HEK293 (cell line): ENCODE results near the gene MCM10.

Experiments
- CTCF ChIA-PET: fragments of 350-600 bp; formaldehyde crosslinking; extraction: SDS; loops from one replicate; lab custom pipeline; 2021; ENCODE audit warnings: antibody characterized with exemption; lab: Yijun Ruan, JAX
- POLR2A ChIA-PET: fragments of 300-600 bp; formaldehyde crosslinking; extraction: SDS; loops from one replicate; lab custom pipeline; 2020; ENCODE audit warnings: antibody characterized with exemption, inconsistent platforms; lab: Yijun Ruan, JAX
- H3K27ac ChIP-seq: fragments of 200-500 bp; sonication (Bioruptor generic); 2 replicates; pipeline ENCODE4 v1.5.1; 2014; ENCODE audit warnings: low read depth, low read length, control low read depth, inconsistent platforms; ENCODE audit errors: extremely low read depth
- H3K36me3 ChIP-seq, 2 experiments: fragments of 200-500 bp in 1 of 2; sonication (Bioruptor generic) in 1 of 2; 1 replicate in 1 of 2; 2 replicates in 1 of 2; pipeline ENCODE4 v1.5.1; 2014 to 2017; ENCODE audit warnings: inconsistent platforms in 2 of 2, low read length in 2 of 2; ENCODE audit not compliant: control insufficient read depth in 2 of 2, insufficient read depth in 1 of 2
- H3K4me1 ChIP-seq: fragments of 200-500 bp; sonication (Bioruptor generic); 2 replicates; pipeline ENCODE4 v1.5.1; 2014; ENCODE audit warnings: mild to moderate bottlenecking, low read length, inconsistent platforms; ENCODE audit not compliant: control insufficient read depth, insufficient read depth
- H3K4me3 ChIP-seq: 2 replicates; pipeline ENCODE4 v1.5.1; 2011; ENCODE audit warnings: low read depth, mild to moderate bottlenecking, control low read depth, low read length, moderate library complexity
- H3K9me3 ChIP-seq: fragments of 200-500 bp; sonication (Bioruptor generic); 2 replicates; pipeline ENCODE4 v1.5.1; 2014; ENCODE audit warnings: low read depth, low read length, inconsistent platforms; ENCODE audit not compliant: control insufficient read depth, insufficient read depth
- KLF8 ChIP-seq: fragments of 450-650 bp; formaldehyde crosslinking; IDR thresholded peaks from 2 replicates; pipeline ENCODE4 v1.5.1; 2016; ENCODE audit warnings: missing biosample characterization, missing genetic modification characterization
- SCRT1 ChIP-seq: fragments of 450-650 bp; formaldehyde crosslinking; IDR thresholded peaks from 2 replicates; pipeline ENCODE4 v1.5.1; 2016; ENCODE audit warnings: missing biosample characterization, missing genetic modification characterization, borderline replicate concordance
- ZFP3 ChIP-seq: fragments of 450-650 bp; formaldehyde crosslinking; IDR thresholded peaks from 2 replicates; pipeline ENCODE4 v1.5.1; 2016; ENCODE audit warnings: low read depth, missing biosample characterization, missing genetic modification characterization
- ZIC2 ChIP-seq: fragments of 450-650 bp; formaldehyde crosslinking; IDR thresholded peaks from 2 replicates; pipeline ENCODE4 v1.5.1; 2016; ENCODE audit warnings: missing biosample characterization, missing genetic modification characterization
- ZNF169 ChIP-seq: fragments of 450-650 bp; formaldehyde crosslinking; IDR thresholded peaks from 2 replicates; pipeline ENCODE4 v1.5.1; 2016; ENCODE audit warnings: missing biosample characterization, missing genetic modification characterization
- ZNF184 ChIP-seq: fragments of 450-650 bp; IDR thresholded peaks from 2 replicates; pipeline ENCODE4 v1.5.1; 2018; ENCODE audit warnings: missing biosample characterization, mild to moderate bottlenecking, missing genetic modification characterization
- ZNF223 ChIP-seq: fragments of 450-650 bp; formaldehyde crosslinking; IDR thresholded peaks from 2 replicates; pipeline ENCODE4 v1.5.1; 2016; ENCODE audit warnings: missing biosample characterization, missing genetic modification characterization
- ZNF24 ChIP-seq: fragments of 450-650 bp; formaldehyde crosslinking; IDR thresholded peaks from 2 replicates; pipeline ENCODE4 v1.5.1; 2016; ENCODE audit warnings: missing biosample characterization, missing genetic modification characterization
- ZNF426 ChIP-seq: fragments of 450-650 bp; formaldehyde crosslinking; IDR thresholded peaks from 2 replicates; pipeline ENCODE4 v1.5.1; 2017; ENCODE audit warnings: missing biosample characterization, missing genetic modification characterization, mild to moderate bottlenecking, inconsistent platforms, moderate library complexity
- ZNF549 ChIP-seq: fragments of 450-650 bp; IDR thresholded peaks from 2 replicates; pipeline ENCODE4 v1.5.1; 2018; ENCODE audit warnings: missing biosample characterization, missing genetic modification characterization, mild to moderate bottlenecking, inconsistent platforms, moderate library complexity
- ZNF571 ChIP-seq: fragments of 450-650 bp; formaldehyde crosslinking; IDR thresholded peaks from 2 replicates; pipeline ENCODE4 v1.5.0; 2017; ENCODE audit warnings: missing biosample characterization, missing genetic modification characterization
- ZNF596 ChIP-seq: fragments of 450-650 bp; IDR thresholded peaks from 2 replicates; pipeline ENCODE4 v1.5.0; 2018; ENCODE audit warnings: missing biosample characterization, mild to moderate bottlenecking, missing genetic modification characterization, moderate library complexity
- ZNF670 ChIP-seq: fragments of 450-650 bp; formaldehyde crosslinking; IDR thresholded peaks from 2 replicates; pipeline ENCODE4 v1.5.1; 2016; ENCODE audit warnings: missing biosample characterization, missing genetic modification characterization, low read depth
- ZNF677 ChIP-seq: fragments of 450-650 bp; IDR thresholded peaks from 2 replicates; pipeline ENCODE4 v1.5.0; 2018; ENCODE audit warnings: missing biosample characterization, mild to moderate bottlenecking, missing genetic modification characterization, moderate library complexity
- ZNF701 ChIP-seq: fragments of 450-650 bp; formaldehyde crosslinking; IDR thresholded peaks from 2 replicates; pipeline ENCODE4 v1.5.1; 2016; ENCODE audit warnings: missing biosample characterization, missing genetic modification characterization
- ZNF76 ChIP-seq: fragments of 450-650 bp; formaldehyde crosslinking; IDR thresholded peaks from 2 replicates; pipeline ENCODE4; 2016; ENCODE audit warnings: low read depth, missing biosample characterization, missing genetic modification characterization, borderline replicate concordance
- ZNF785 ChIP-seq: fragments of 450-650 bp; formaldehyde crosslinking; IDR thresholded peaks from 2 replicates; pipeline ENCODE4 v1.5.1; 2016; ENCODE audit warnings: missing biosample characterization, missing genetic modification characterization
- ZNF837 ChIP-seq: fragments of 450-650 bp; formaldehyde crosslinking; IDR thresholded peaks from 2 replicates; pipeline ENCODE4 v1.5.1; 2016; ENCODE audit warnings: missing biosample characterization, missing genetic modification characterization
- ZXDB ChIP-seq: fragments of 450-650 bp; formaldehyde crosslinking; IDR thresholded peaks from 2 replicates; pipeline ENCODE4 v1.5.1; 2016; ENCODE audit warnings: missing biosample characterization, missing genetic modification characterization
- TF ChIP-seq, protein P1 (sequence below): fragments of 450-650 bp; formaldehyde crosslinking; IDR thresholded peaks from 2 replicates; pipeline ENCODE4 v1.5.1; 2016; ENCODE audit warnings: missing biosample characterization, missing genetic modification characterization, borderline replicate concordance
- TF ChIP-seq, protein P2 (sequence below): fragments of 450-650 bp; formaldehyde crosslinking; IDR thresholded peaks from 2 replicates; pipeline ENCODE4 v1.5.1; 2017; ENCODE audit warnings: missing biosample characterization, mild to moderate bottlenecking, missing genetic modification characterization, moderate library complexity
- TF ChIP-seq, protein P3 (sequence below): fragments of 450-650 bp; formaldehyde crosslinking; IDR thresholded peaks from 2 replicates; pipeline ENCODE4 v1.5.1; 2016; ENCODE audit warnings: missing biosample characterization, missing genetic modification characterization

The MCM10 gene

DNA sequence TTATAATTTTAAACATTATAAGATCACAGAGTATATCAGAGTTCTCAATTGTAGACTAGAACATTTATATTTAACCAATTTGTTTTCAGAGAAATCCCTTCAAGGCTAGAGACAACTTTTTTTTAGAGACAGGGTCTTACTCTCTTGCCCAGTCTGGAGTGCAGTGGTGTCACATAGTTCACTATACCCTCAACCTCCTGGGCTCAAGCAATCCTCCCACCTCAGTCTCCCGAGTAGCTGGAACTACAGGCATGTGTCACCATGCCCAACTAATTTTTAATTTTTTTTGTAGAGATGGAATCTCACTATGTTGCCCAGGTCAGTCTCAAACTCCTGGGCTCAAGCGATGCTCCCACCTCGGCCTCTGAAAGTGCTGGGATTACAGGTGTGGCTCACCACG, 57.5 kb downstream of the MCM10 start:
- Histone ChIP-seq H3K4me3 (no peak overlapping the region), H3K36me3 (peaks cover 0 to 4% of the 10 kb centered on the region in 2 experiments; a peak in 1 of 3 replicates), H3K4me1 (no peaks in the 10 kb centered on the region), H3K9me3 (no peaks in the 10 kb centered on the region), H3K27ac (no peak overlapping the region)
- ChIA-PET POLR2A (no interaction called here), CTCF (interaction anchor here (0.8 kb wide), 1 partner anchor 9 kb away, joined by 4 read pairs; no protein-coding TSS in a partner anchor)
- TF ChIP-seq ZNF837 (tag by site-specific recombination) (no peak), ZNF223 (no peak), ZNF677 (tag by site-specific recombination) (no peak), ZNF169 (no peak), ZNF549 (no peak), ZNF24 (tag by site-specific recombination) (no peak), ZNF701 (tag by site-specific recombination) (no peak), ZIC2 (tag by site-specific recombination) (no peak)
- TF ChIP-seq, protein P1, sequence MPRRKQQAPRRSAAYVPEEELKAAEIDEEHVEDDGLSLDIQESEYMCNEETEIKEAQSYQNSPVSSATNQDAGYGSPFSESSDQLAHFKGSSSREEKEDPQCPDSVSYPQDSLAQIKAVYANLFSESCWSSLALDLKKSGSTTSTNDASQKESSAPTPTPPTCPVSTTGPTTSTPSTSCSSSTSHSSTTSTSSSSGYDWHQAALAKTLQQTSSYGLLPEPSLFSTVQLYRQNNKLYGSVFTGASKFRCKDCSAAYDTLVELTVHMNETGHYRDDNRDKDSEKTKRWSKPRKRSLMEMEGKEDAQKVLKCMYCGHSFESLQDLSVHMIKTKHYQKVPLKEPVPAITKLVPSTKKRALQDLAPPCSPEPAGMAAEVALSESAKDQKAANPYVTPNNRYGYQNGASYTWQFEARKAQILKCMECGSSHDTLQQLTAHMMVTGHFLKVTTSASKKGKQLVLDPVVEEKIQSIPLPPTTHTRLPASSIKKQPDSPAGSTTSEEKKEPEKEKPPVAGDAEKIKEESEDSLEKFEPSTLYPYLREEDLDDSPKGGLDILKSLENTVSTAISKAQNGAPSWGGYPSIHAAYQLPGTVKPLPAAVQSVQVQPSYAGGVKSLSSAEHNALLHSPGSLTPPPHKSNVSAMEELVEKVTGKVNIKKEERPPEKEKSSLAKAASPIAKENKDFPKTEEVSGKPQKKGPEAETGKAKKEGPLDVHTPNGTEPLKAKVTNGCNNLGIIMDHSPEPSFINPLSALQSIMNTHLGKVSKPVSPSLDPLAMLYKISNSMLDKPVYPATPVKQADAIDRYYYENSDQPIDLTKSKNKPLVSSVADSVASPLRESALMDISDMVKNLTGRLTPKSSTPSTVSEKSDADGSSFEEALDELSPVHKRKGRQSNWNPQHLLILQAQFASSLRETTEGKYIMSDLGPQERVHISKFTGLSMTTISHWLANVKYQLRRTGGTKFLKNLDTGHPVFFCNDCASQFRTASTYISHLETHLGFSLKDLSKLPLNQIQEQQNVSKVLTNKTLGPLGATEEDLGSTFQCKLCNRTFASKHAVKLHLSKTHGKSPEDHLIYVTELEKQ, result no peak
- TF ChIP-seq, protein P2, sequence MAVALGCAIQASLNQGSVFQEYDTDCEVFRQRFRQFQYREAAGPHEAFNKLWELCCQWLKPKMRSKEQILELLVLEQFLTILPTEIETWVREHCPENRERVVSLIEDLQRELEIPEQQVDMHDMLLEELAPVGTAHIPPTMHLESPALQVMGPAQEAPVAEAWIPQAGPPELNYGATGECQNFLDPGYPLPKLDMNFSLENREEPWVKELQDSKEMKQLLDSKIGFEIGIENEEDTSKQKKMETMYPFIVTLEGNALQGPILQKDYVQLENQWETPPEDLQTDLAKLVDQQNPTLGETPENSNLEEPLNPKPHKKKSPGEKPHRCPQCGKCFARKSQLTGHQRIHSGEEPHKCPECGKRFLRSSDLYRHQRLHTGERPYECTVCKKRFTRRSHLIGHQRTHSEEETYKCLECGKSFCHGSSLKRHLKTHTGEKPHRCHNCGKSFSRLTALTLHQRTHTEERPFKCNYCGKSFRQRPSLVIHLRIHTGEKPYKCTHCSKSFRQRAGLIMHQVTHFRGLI (tag by site-specific recombination), result no peak
- TF ChIP-seq, protein P3, sequence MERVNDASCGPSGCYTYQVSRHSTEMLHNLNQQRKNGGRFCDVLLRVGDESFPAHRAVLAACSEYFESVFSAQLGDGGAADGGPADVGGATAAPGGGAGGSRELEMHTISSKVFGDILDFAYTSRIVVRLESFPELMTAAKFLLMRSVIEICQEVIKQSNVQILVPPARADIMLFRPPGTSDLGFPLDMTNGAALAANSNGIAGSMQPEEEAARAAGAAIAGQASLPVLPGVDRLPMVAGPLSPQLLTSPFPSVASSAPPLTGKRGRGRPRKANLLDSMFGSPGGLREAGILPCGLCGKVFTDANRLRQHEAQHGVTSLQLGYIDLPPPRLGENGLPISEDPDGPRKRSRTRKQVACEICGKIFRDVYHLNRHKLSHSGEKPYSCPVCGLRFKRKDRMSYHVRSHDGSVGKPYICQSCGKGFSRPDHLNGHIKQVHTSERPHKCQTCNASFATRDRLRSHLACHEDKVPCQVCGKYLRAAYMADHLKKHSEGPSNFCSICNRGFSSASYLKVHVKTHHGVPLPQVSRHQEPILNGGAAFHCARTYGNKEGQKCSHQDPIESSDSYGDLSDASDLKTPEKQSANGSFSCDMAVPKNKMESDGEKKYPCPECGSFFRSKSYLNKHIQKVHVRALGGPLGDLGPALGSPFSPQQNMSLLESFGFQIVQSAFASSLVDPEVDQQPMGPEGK (tag by site-specific recombination), result no peak

DNA sequence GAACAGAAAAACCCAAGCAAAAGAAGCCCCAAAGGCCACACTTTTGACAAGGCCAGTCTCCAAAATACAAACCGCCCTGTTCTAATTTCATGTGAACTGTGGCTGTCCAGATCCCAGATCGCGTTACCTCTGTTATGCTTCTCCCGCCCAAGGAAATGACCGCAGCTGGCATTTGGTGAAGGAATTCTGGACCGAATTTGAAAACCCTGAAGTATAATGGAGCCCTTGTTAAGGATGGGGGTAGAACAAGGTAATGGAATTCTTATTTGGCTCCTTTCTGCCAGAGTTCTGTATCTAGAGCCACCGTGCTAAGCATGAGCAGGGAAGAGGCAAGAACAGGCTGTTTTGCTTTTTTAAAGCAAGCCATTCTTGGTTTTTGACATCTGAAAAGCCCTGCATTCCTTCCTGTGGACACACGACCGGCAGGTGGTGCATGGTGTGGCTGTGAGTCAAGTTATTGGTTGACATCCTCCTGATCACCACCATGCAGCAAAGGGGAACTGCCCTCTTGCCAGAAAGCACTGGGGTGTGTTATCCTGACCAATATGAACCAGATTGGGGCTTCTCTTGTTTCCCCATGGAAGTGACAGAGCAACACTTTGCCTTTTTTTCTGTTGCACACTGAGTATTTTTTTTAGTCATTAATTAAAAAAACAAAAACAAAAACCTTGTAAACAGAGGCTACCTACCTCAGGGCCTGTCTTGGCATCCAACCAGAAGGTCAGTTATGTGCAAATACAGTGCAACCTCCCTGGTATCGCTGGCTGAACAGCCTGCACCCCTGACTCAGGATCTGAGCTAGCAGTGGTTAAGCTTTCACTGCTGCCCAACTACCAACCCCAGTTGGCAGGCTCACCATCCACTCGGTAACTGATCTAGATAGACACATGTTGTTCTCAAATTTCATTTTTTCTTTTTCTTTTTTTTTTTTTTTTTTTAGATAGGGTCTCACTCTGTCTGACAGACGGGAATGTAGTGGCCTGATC, 58.6 kb downstream of the MCM10 start:
- no peak overlapping the region for H3K27ac ChIP-seq
- H3K9me3 ChIP-seq, result no peaks in the 10 kb centered on the region
- no peaks in the 10 kb centered on the region for H3K4me1 ChIP-seq
- no peak for TF ChIP-seq SCRT1 (tag by site-specific recombination)
- TF ChIP-seq ZNF677 (tag by site-specific recombination), result peak; percentile 81
- H3K36me3 ChIP-seq, result no peaks in the 10 kb centered on the region
- ChIA-PET POLR2A (interaction anchor here (0.6 kb wide), 1 partner anchor 1322 kb away, joined by 3 read pairs; no protein-coding TSS in a partner anchor), CTCF (interaction anchor here (0.6 to 0.8 kb wide), 3 partner anchors 10 to 1368 kb away, joined by 3 to 4 read pairs (median 3); no protein-coding TSS in a partner anchor)
- H3K4me3 ChIP-seq, result no peak overlapping the region

DNA sequence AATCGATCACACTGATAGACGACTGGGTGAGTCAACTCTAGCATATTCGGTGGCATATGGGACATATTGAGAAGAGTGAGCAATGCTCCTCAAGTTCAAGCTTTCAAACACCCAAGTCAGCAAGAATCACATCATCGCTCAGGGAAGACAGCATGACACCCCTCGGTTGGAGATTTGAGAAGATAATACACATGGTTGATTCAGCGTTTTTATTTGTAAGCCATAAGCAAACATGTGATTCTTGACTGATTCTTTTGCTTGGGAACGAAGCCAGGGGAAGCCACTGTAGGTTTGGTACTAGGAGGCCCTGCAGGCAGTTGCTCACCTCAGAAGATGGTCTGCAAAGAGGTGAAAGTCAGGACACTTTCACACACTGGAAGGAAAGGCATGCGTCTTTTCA, 60.2 kb downstream of the MCM10 start:
- ChIA-PET POLR2A (no interaction called here), CTCF (interaction anchor here (0.6 kb wide), 2 partner anchors 81 to 87 kb away, joined by 4 to 9 read pairs; no protein-coding TSS in a partner anchor)
- no peaks in the 10 kb centered on the region for H3K36me3 ChIP-seq
- no peak overlapping the region for H3K27ac ChIP-seq
- no peaks in the 10 kb centered on the region for H3K4me1 ChIP-seq
- H3K4me3 ChIP-seq, result no peak overlapping the region
- H3K9me3 ChIP-seq, result no peaks in the 10 kb centered on the region
- TF ChIP-seq ZNF785 (tag by site-specific recombination) (no peak), ZNF596 (no peak), ZNF184 (tag by site-specific recombination) (no peak), KLF8 (tag by site-specific recombination) (no peak), ZNF76 (tag by site-specific recombination) (no peak), ZFP3 (no peak), ZNF670 (tag by site-specific recombination) (no peak), ZNF571 (tag by site-specific recombination) (no peak), ZXDB (tag by site-specific recombination) (no peak), ZNF426 (no peak)
